HG03159 (cell line): ENCODE measurements around the gene CIROP.

Source experiments
- ATAC-seq: cut with Tn5 transposase; IDR thresholded peaks from one replicate; pipeline ENCODE4 v1.9.1; 2021; ENCODE audit warnings: mild to moderate bottlenecking, moderate library complexity; ENCODE audit not compliant: unreplicated experiment

CIROP gene

GRCh38 chr14:23104591-23105347, at the start of gene CIROP:
TSS of gene CIROP (minus strand) at chr14:23104989. CDS start at chr14:23104920, 69 bp downstream.
- no peak for ATAC-seq

GRCh38 chr14:23153851-23154796, 49.3 kb upstream of the CIROP start:
- no peak for ATAC-seq

GRCh38 chr14:23151342-23151741, 46.6 kb upstream of the CIROP start:
- ATAC-seq, result no peak

- no peak for ATAC-seq
Measured at GRCh38 chr14:23149745-23150144, 45.0 kb upstream of the CIROP start.

- no peak for ATAC-seq
Measured at GRCh38 chr14:23148591-23149249, 43.9 kb upstream of the CIROP start.

- ATAC-seq, result no peak
Measured at GRCh38 chr14:23147676-23148075, 42.9 kb upstream of the CIROP start.

- no peak for ATAC-seq
Measured at GRCh38 chr14:23146980-23147379, 42.2 kb upstream of the CIROP start.

- no peak for ATAC-seq
Measured at GRCh38 chr14:23146351-23146910, 41.6 kb upstream of the CIROP start.

GRCh38 chr14:23145794-23146350, 41.1 kb upstream of the CIROP start:
- no peak for ATAC-seq

- ATAC-seq, result no peak
Measured at GRCh38 chr14:23143911-23144310, 39.1 kb upstream of the CIROP start.

GRCh38 chr14:23142826-23143225, 38.0 kb upstream of the CIROP start:
- no peak for ATAC-seq

GRCh38 chr14:23141706-23142444, 37.1 kb upstream of the CIROP start:
- no peak for ATAC-seq

GRCh38 chr14:23140371-23140770, 35.6 kb upstream of the CIROP start:
- no peak for ATAC-seq

- no peak for ATAC-seq
Measured at GRCh38 chr14:23139874-23140273, 35.1 kb upstream of the CIROP start.

GRCh38 chr14:23137813-23138535, 33.2 kb upstream of the CIROP start:
- ATAC-seq, result no peak

- ATAC-seq, result no peak
Measured at GRCh38 chr14:23137192-23137812, 32.5 kb upstream of the CIROP start.

- ATAC-seq, result no peak
Measured at GRCh38 chr14:23136566-23137133, 31.9 kb upstream of the CIROP start.

GRCh38 chr14:23132970-23133369, 28.2 kb upstream of the CIROP start:
- ATAC-seq, result no peak

- ATAC-seq, result no peak
Measured at GRCh38 chr14:23131482-23131881, 26.7 kb upstream of the CIROP start.
